H1 (cell line): ENCODE measurements around the gene OAT. TPM values are rescaled to one million over a fixed set of nuclear protein-coding genes. Genes with fewer than 3 reads are reported as not detected.
A peak's percentile ranks its signal among the peaks of the same experiment; 100 is the strongest.

Experiments used
- CTCF ChIA-PET: fragments of 300-600 bp; sonication (Branson Sonifier 250); formaldehyde crosslinking; loops from one replicate; lab custom pipeline; 2021; ENCODE audit not compliant: partially characterized antibody; lab: Charles Lee
- POLR2A ChIA-PET: fragments of 300-600 bp; sonication (Branson Sonifier 250); formaldehyde crosslinking; loops from one replicate; lab custom pipeline; 2021; ENCODE audit warnings: inconsistent platforms; ENCODE audit not compliant: partially characterized antibody; lab: Charles Lee
- DNase-seq, 2 experiments: peaks; one replicate each; pipeline versions ENCODE4 v3.0.0 to v3.0.0-alpha.2; 2010 to 2022; ENCODE audit warnings: low spot score in 2 of 2, low read depth in 1 of 2, mixed read lengths in 1 of 2
- FAIRE-seq: peaks from 2 replicates; lab custom pipeline; 2011; peaks lifted over from hg19 to GRCh38; lab: Jason Lieb, UNC
- H2AFZ ChIP-seq: 2 replicates; pipeline ENCODE4 v1.8.1; 2012; ENCODE audit warnings: low read length, inconsistent platforms
- H2AK5ac ChIP-seq: 2 replicates; pipeline ENCODE4 v1.6.1; 2013; ENCODE audit warnings: low read depth, low read length
- H2BK120ac ChIP-seq: replicated peaks from 2 replicates; pipeline ENCODE3; 2013; ENCODE audit warnings: low read depth, low read length, inconsistent platforms
- H2BK12ac ChIP-seq: 2 replicates; pipeline ENCODE4 v1.6.1; 2013; ENCODE audit warnings: low read depth, low read length
- H2BK15ac ChIP-seq: 2 replicates; pipeline ENCODE4 v1.6.1; 2013; ENCODE audit warnings: low read length
- H2BK20ac ChIP-seq: 2 replicates; pipeline ENCODE4 v1.6.1; 2013; ENCODE audit warnings: low read length
- H2BK5ac ChIP-seq: 2 replicates; pipeline ENCODE4 v1.6.1; 2013; ENCODE audit warnings: low read depth, low read length
- H3K14ac ChIP-seq: 2 replicates; pipeline ENCODE4 v1.6.1; 2013; ENCODE audit warnings: inconsistent platforms; ENCODE audit not compliant: insufficient read length
- H3K18ac ChIP-seq: 2 replicates; pipeline ENCODE4 v1.6.1; 2013; ENCODE audit warnings: low read length; ENCODE audit errors: extremely low read depth
- H3K23ac ChIP-seq: 2 replicates; pipeline ENCODE4 v1.6.1; 2013; ENCODE audit warnings: inconsistent platforms; ENCODE audit not compliant: insufficient read length
- H3K23me2 ChIP-seq: 2 replicates; pipeline ENCODE4 v1.6.1; 2013; ENCODE audit warnings: low read depth, low read length
- H3K27ac ChIP-seq: 2 replicates; pipeline ENCODE4 v1.6.1; 2011; ENCODE audit warnings: low read depth, low read length, inconsistent platforms
- H3K27me3 ChIP-seq, 4 experiments: replicated peaks in 1 of 4; 1 replicate in 1 of 4; 2 replicates in 3 of 4; pipeline versions ENCODE4 v1.6.1 to v1.8.1; 2011 to 2013; ENCODE audit warnings: low read length in 3 of 4, mild to moderate bottlenecking in 3 of 4, inconsistent platforms in 2 of 4, mixed read lengths in 2 of 4, moderate library complexity in 1 of 4; ENCODE audit not compliant: control insufficient read depth in 3 of 4, insufficient read depth in 3 of 4; ENCODE audit errors: extremely low read depth in 1 of 4
- H3K36me3 ChIP-seq, 4 experiments: 2 replicates each; pipeline versions ENCODE4 v1.6.1 to v1.8.1; 2011 to 2013; ENCODE audit warnings: mild to moderate bottlenecking in 4 of 4, low read length in 3 of 4, moderate library complexity in 2 of 4, control low read depth in 1 of 4, inconsistent platforms in 1 of 4; ENCODE audit not compliant: insufficient read depth in 4 of 4, control insufficient read depth in 2 of 4
- H3K4ac ChIP-seq: replicated peaks from 2 replicates; pipeline ENCODE3; 2013; ENCODE audit warnings: low read length, low read depth, mixed read lengths, inconsistent platforms; ENCODE audit not compliant: insufficient read length
- H3K4me1 ChIP-seq, 4 experiments: replicated peaks in 1 of 4; 1 replicate in 1 of 4; 2 replicates in 3 of 4; pipeline versions ENCODE4 v1.6.1 to v1.8.1; 2011 to 2013; ENCODE audit warnings: low read length in 3 of 4, inconsistent platforms in 2 of 4, mixed read lengths in 1 of 4; ENCODE audit not compliant: insufficient read depth in 4 of 4, control insufficient read depth in 3 of 4
- H3K4me2 ChIP-seq, 2 experiments: 2 replicates each; pipeline versions ENCODE4 v1.6.1 to v1.8.1; 2011 to 2013; ENCODE audit warnings: low read depth in 2 of 2, low read length in 2 of 2, control low read depth in 1 of 2, inconsistent platforms in 1 of 2, mild to moderate bottlenecking in 1 of 2; ENCODE audit not compliant: insufficient read depth in 1 of 2
- H3K4me3 ChIP-seq, 4 experiments: fragments of 200-600, 300-600 bp in 1 of 4; sonication (generic), shearing (Covaris generic), sonication (Bioruptor Twin) in 1 of 4; 2 replicates each; pipeline versions ENCODE4 v1.5.1 to v1.8.1; 2011 to 2016; ENCODE audit warnings: low read length in 4 of 4, low read depth in 3 of 4, control low read depth in 2 of 4, inconsistent platforms in 2 of 4, mild to moderate bottlenecking in 2 of 4, mixed read lengths in 1 of 4, moderate library complexity in 1 of 4; ENCODE audit not compliant: insufficient read depth in 2 of 4; ENCODE audit errors: extremely low read depth in 1 of 4
- H3K56ac ChIP-seq: replicated peaks from 2 replicates; pipeline ENCODE3; 2013; ENCODE audit warnings: low read depth, mild to moderate bottlenecking, mixed read lengths, low read length, inconsistent platforms; ENCODE audit not compliant: insufficient read length
- H3K79me1 ChIP-seq: 2 replicates; pipeline ENCODE4 v1.6.1; 2013; ENCODE audit warnings: low read depth, low read length, control low read depth
- H3K79me2 ChIP-seq, 2 experiments: 2 replicates each; pipeline versions ENCODE4 v1.6.1 to v1.8.1; 2012 to 2013; ENCODE audit warnings: low read length in 2 of 2, mild to moderate bottlenecking in 2 of 2, inconsistent platforms in 1 of 2; ENCODE audit not compliant: insufficient read depth in 2 of 2, control insufficient read depth in 1 of 2
- H3K9ac ChIP-seq, 4 experiments: replicated peaks in 1 of 4; 1 replicate in 1 of 4; 2 replicates in 3 of 4; pipeline versions ENCODE4 v1.6.1 to v1.8.1; 2011 to 2013; ENCODE audit warnings: low read depth in 3 of 4, low read length in 3 of 4, control low read depth in 2 of 4, mild to moderate bottlenecking in 2 of 4, moderate library complexity in 2 of 4, inconsistent platforms in 1 of 4; ENCODE audit errors: extremely low read depth in 1 of 4
- H3K9me3 ChIP-seq, 2 experiments: 2 replicates each; pipeline versions ENCODE4 v1.6.1 to v1.8.1; 2012 to 2013; ENCODE audit warnings: mild to moderate bottlenecking in 2 of 2, moderate library complexity in 2 of 2, control low read depth in 1 of 2, inconsistent platforms in 1 of 2, low read depth in 1 of 2, low read length in 1 of 2, mixed read lengths in 1 of 2; ENCODE audit not compliant: insufficient read depth in 2 of 2
- H4K20me1 ChIP-seq, 2 experiments: replicated peaks in 1 of 2; 2 replicates each; pipeline versions ENCODE3 to v1.8.1; 2011 to 2013; ENCODE audit warnings: inconsistent platforms in 2 of 2, low read length in 2 of 2, mild to moderate bottlenecking in 1 of 2; ENCODE audit not compliant: insufficient read depth in 2 of 2, control insufficient read depth in 1 of 2
- H4K5ac ChIP-seq: 2 replicates; pipeline ENCODE4 v1.6.1; 2013; ENCODE audit warnings: low read length, low read depth, mixed read lengths, inconsistent platforms; ENCODE audit not compliant: insufficient read length
- H4K8ac ChIP-seq: 2 replicates; pipeline ENCODE4 v1.8.0; 2013; ENCODE audit warnings: mild to moderate bottlenecking, moderate library complexity, low read length, inconsistent platforms; ENCODE audit not compliant: insufficient read depth; ENCODE audit errors: extremely low read depth
- H4K91ac ChIP-seq: replicated peaks from 2 replicates; pipeline ENCODE3; 2013; ENCODE audit warnings: low read length, mixed read lengths, inconsistent platforms; ENCODE audit not compliant: insufficient read length
- CBX8 ChIP-seq: fragments of 300-800, 300-1000 bp; sonication (generic); IDR thresholded peaks from 2 replicates; pipeline ENCODE4 v1.7.1; 2016; ENCODE audit warnings: low read depth, low read length, borderline replicate concordance
- CEBPB ChIP-seq: IDR thresholded peaks from 2 replicates; pipeline ENCODE4 v1.6.1; 2012; ENCODE audit warnings: low read depth, low read length
- FOSL1 ChIP-seq: IDR thresholded peaks from 2 replicates; pipeline ENCODE4 v1.6.1; 2011; ENCODE audit warnings: mild to moderate bottlenecking, low read depth, low read length, moderate library complexity; ENCODE audit not compliant: insufficient read depth
- PHF8 ChIP-seq: fragments of 200-600 bp; sonication (generic); conservative IDR thresholded peaks from 2 replicates; pipeline ENCODE4 v1.7.1; 2012; ENCODE audit warnings: low read depth, mild to moderate bottlenecking, inconsistent platforms, low read length, moderate library complexity
- POLR2AphosphoS5 ChIP-seq: IDR thresholded peaks from 2 replicates; pipeline ENCODE4 v1.6.1; 2011; ENCODE audit warnings: low read depth, low read length
- RBBP5 ChIP-seq: IDR thresholded peaks from 2 replicates; pipeline ENCODE4 v1.7.1; 2012; ENCODE audit warnings: low read depth, mild to moderate bottlenecking, inconsistent platforms, low read length, moderate library complexity, borderline replicate concordance
- SRF ChIP-seq: IDR thresholded peaks from 2 replicates; pipeline ENCODE4 v1.6.1; 2011; ENCODE audit warnings: mild to moderate bottlenecking, low read depth, low read length, moderate library complexity
- WGBS, 2 experiments: shearing (Covaris generic) in 1 of 2; methylation state at CpG; one replicate each; pipeline versions ENCODE4 v1.1.6 to v1.1.7; 2013 to 2015; ENCODE audit warnings: low lambda C conversion rate in 2 of 2, mixed read lengths in 2 of 2, inconsistent platforms in 1 of 2, low coverage in 1 of 2, missing lambda C conversion rate in 1 of 2; ENCODE audit not compliant: insufficient replicate concordance in 2 of 2, insufficient coverage in 1 of 2, insufficient read length in 1 of 2; ENCODE audit errors: extremely low coverage in 1 of 2, missing lambda C conversion rate in 1 of 2; 5-methylcytosine and 5-hydroxymethylcytosine counted together
- polyA plus RNA-seq, 7 experiments: library from polyadenylated mRNA; depleted of rRNA in 3 of 7; stranded (reverse) in 5 of 7; unstranded in 2 of 7; fragments of >200 nt in 5 of 7; fragments of 200-250 nt in 2 of 7; gene quantifications; 1 replicate in 5 of 7; 2 replicates in 1 of 7; 4 replicates in 1 of 7; pipeline versions ENCODE4 v1.2.1 to v1.2.3, GENCODE V29; 2011 to 2013; ENCODE audit warnings: missing spikeins in 2 of 7, mixed read lengths in 2 of 7
- total RNA-seq: library from RNA; stranded (reverse); fragmentation: NEBNext Ultra II Directional; extraction: Animal tissue kit (Norgen Biotek cat#: 25700); gene quantifications from 2 replicates; pipeline ENCODE4 v1.2.1, GENCODE V29; 2021

The OAT gene
- total and polyA plus RNA-seq, 2 of the 8 experiments (the other 6 are each of a cell fraction or from before 2014, with no cell fraction given): 67.8 to 121 TPM

- Histone ChIP-seq H3K14ac (no peak overlapping the region), H3K79me1 (no peaks in the 10 kb centered on the region; the same call in 1 of the 2 replicates), H3K4ac (no peak overlapping the region), H2BK20ac (no peak overlapping the region), H4K20me1 (peaks cover 0 to 5% of the 10 kb centered on the region in 2 experiments), H2BK12ac (no peak overlapping the region), H3K56ac (no peak overlapping the region), H4K5ac (no peak overlapping the region), H3K79me2 (peaks cover 2 to 57% of the 10 kb centered on the region in 2 experiments), H2BK15ac (no peak overlapping the region), H2BK5ac (no peak overlapping the region), H2AK5ac (no peak overlapping the region), H4K8ac (no peak overlapping the region), H3K4me3 (no peak overlapping the region), H4K91ac (no peak overlapping the region), H3K27me3 (peaks cover 0 to 2% (median 0%) of the 10 kb centered on the region in 4 experiments; a peak in 1 of 7 replicates), H3K4me2 (peak overlapping the region; percentile 7 to 56; a peak in 2 of 4 replicates), H2BK120ac (no peak overlapping the region), H3K18ac (no peak overlapping the region), H3K36me3 (no peaks in the 10 kb centered on the region; a peak in 1 of 8 replicates), H3K9me3 (no peaks in the 10 kb centered on the region), H3K23ac (no peak overlapping the region), H3K4me1 (peaks cover 1 to 5% (median 2%) of the 10 kb centered on the region in 4 experiments; a peak in 5 of 7 replicates), H3K9ac (no peak overlapping the region), H3K27ac (no peak overlapping the region), H3K23me2 (peaks cover 7% of the 10 kb centered on the region; the same call in 1 of the 2 replicates), H2AFZ (no peak overlapping the region)
- CTCF ChIA-PET: interaction anchor here (0.8 to 4.3 kb wide), 5 partner anchors 12 to 199 kb away, joined by 3 to 20 read pairs (median 3); no protein-coding TSS in a partner anchor
- DNase-seq (no peak), FAIRE-seq (no peak)
- POLR2A ChIA-PET: interaction anchor here (2.5 to 4.7 kb wide), 6 partner anchors 10 to 49 kb away, joined by 17 to 43 read pairs (median 20); partner anchors contain the start of gene NKX1-2
- WGBS, 2 experiments: 90% methylated on average over 6 of the region's 6 CpGs; no CpG with 5 or more reads in 1 of the 2 experiments
- TF ChIP-seq SRF (no peak), CEBPB (no peak), POLR2AphosphoS5 (no peak), FOSL1 (no peak), RBBP5 (no peak), PHF8 (no peak), CBX8 (no peak)
These were observed 2.0 kb downstream of the OAT start for GRCh38 chr10:124416733-124417132.
